NCI-H2227 treated with DMSO at 0.1 percent for 48 hours (cell line): Measurements from ENCODE around the gene F2RL3.

Experiments
- DNase-seq: peaks from one replicate; lab custom pipeline; 2025; lab: John Stamatoyannopoulos, UW

F2RL3 gene

GRCh38 chr19:16895467-16896145, 6.8 kb downstream of the F2RL3 start:
- no peak for DNase-seq

- DNase-seq = no peak
Measured at GRCh38 chr19:16896146-16897028, 7.6 kb downstream of the F2RL3 start.

GRCh38 chr19:16897029-16897855, 8.4 kb downstream of the F2RL3 start:
- DNase-seq = peak; percentile 80

GRCh38 chr19:16897856-16898161, 9.0 kb downstream of the F2RL3 start:
- DNase-seq = no peak

- no peak for DNase-seq
Measured at GRCh38 chr19:16898361-16899015, 9.7 kb downstream of the F2RL3 start.

GRCh38 chr19:16899566-16900075, 10.8 kb downstream of the F2RL3 start:
- DNase-seq = no peak

- no peak for DNase-seq
Measured at GRCh38 chr19:16901491-16902175, 12.8 kb downstream of the F2RL3 start.

GRCh38 chr19:16902545-16902944, 13.7 kb downstream of the F2RL3 start:
- no peak for DNase-seq

- no peak for DNase-seq
Measured at GRCh38 chr19:16903347-16903746, 14.5 kb downstream of the F2RL3 start.

- no peak for DNase-seq
Measured at GRCh38 chr19:16904599-16904998, 15.8 kb downstream of the F2RL3 start.

GRCh38 chr19:16908759-16909158, 20.0 kb downstream of the F2RL3 start:
- DNase-seq = no peak

GRCh38 chr19:16911046-16911445, 22.2 kb downstream of the F2RL3 start:
- no peak for DNase-seq

GRCh38 chr19:16912780-16913179, 24.0 kb downstream of the F2RL3 start:
- DNase-seq = no peak

GRCh38 chr19:16914421-16914820, 25.6 kb downstream of the F2RL3 start:
- DNase-seq = no peak

- no peak for DNase-seq
Measured at GRCh38 chr19:16915135-16915534, 26.3 kb downstream of the F2RL3 start.

GRCh38 chr19:16915734-16916133, 26.9 kb downstream of the F2RL3 start:
- DNase-seq = no peak

GRCh38 chr19:16917401-16917800, 28.6 kb downstream of the F2RL3 start:
- no peak for DNase-seq

GRCh38 chr19:16919496-16919895, 30.7 kb downstream of the F2RL3 start:
- DNase-seq = no peak

GRCh38 chr19:16920816-16921529, 32.2 kb downstream of the F2RL3 start:
- no peak for DNase-seq

- DNase-seq = no peak
Measured at GRCh38 chr19:16921766-16922591, 33.2 kb downstream of the F2RL3 start.
